GM12864 (cell line): ENCODE data around the gene CDC40.

Experiments used
- DNase-seq: peaks from one replicate; pipeline ENCODE4 v3.0.0-alpha.2; 2011; ENCODE audit warnings: low read depth
- H3K4me3 ChIP-seq: 2 replicates; pipeline ENCODE4 v1.5.1; 2011; ENCODE audit warnings: mild to moderate bottlenecking, low read depth, low read length, control low read depth
- CTCF ChIP-seq: IDR thresholded peaks from 2 replicates; pipeline ENCODE4 v1.5.1; 2011; ENCODE audit warnings: low read depth, mild to moderate bottlenecking, moderate library complexity, low read length, control low read depth, inconsistent platforms; ENCODE audit errors: missing control alignments

CDC40 gene

GRCh38 chr6:110201151-110201884, 21.1 kb downstream of the CDC40 start:
- no peak for DNase-seq
- no peak for TF ChIP-seq CTCF

GRCh38 chr6:110207652-110208051, 27.4 kb downstream of the CDC40 start:
- no peak overlapping the region for H3K4me3 ChIP-seq
- DNase-seq: no peak
- TF ChIP-seq CTCF: no peak

More at GRCh38 chr6:110201151-110201884, 21.1 kb downstream of the CDC40 start:
- no peak overlapping the region for H3K4me3 ChIP-seq

- no peak overlapping the region for H3K4me3 ChIP-seq
- no peak for TF ChIP-seq CTCF
- no peak for DNase-seq
Measured at GRCh38 chr6:110211753-110212152, 31.5 kb downstream of the CDC40 start.

GRCh38 chr6:110214338-110214737, 34.1 kb downstream of the CDC40 start:
- no peak overlapping the region for H3K4me3 ChIP-seq
- no peak for DNase-seq
- no peak for TF ChIP-seq CTCF

- no peak for DNase-seq
- H3K4me3 ChIP-seq: no peak overlapping the region
- TF ChIP-seq CTCF: no peak
Measured at GRCh38 chr6:110216140-110216539, 35.9 kb downstream of the CDC40 start.

- H3K4me3 ChIP-seq: no peak overlapping the region
- DNase-seq: no peak
- TF ChIP-seq CTCF: no peak
Measured at GRCh38 chr6:110217266-110217665, 37.0 kb downstream of the CDC40 start.

- DNase-seq: no peak
- TF ChIP-seq CTCF: no peak
Measured at GRCh38 chr6:110221738-110222137, 41.5 kb downstream of the CDC40 start.

More at GRCh38 chr6:110221738-110222137, 41.5 kb downstream of the CDC40 start:
- no peak overlapping the region for H3K4me3 ChIP-seq
